PC-9 (cell line): ENCODE data around the gene ABR. TPM values are rescaled to one million over a fixed set of nuclear protein-coding genes. Genes with fewer than 3 reads are reported as not detected.

Experiments used
- BruUV-seq: library from RNA; stranded (reverse); fragments of 400-500 nt; replicated peaks from 2 replicates; lab custom pipeline; 2021; lab: Mats Ljungman, UMichigan
- CTCF ChIA-PET: fragments of 300-600 bp; sonication (Branson Sonifier 250); formaldehyde crosslinking; loops from one replicate; lab custom pipeline; 2022; ENCODE audit warnings: antibody characterized with exemption; lab: Charles Lee
- POLR2A ChIA-PET: fragments of 300-600 bp; sonication (Branson Sonifier 250); formaldehyde crosslinking; loops from one replicate; lab custom pipeline; 2022; ENCODE audit warnings: antibody characterized with exemption; ENCODE audit not compliant: unreplicated experiment; lab: Charles Lee
- DNase-seq, 2 experiments: peaks; one replicate each; pipeline versions ENCODE4 v3.0.0 to v3.0.0-alpha.2; 2015 to 2022; ENCODE audit warnings: mixed read lengths in 1 of 2
- H2AFZ ChIP-seq: fragments of 200-600 bp; sonication (generic); 2 replicates; pipeline ENCODE4 v1.8.1; 2017; ENCODE audit warnings: antibody characterized with exemption
- H3F3A ChIP-seq: fragments of 200-600 bp; sonication (generic); 2 replicates; pipeline ENCODE4 v1.8.1; 2017; ENCODE audit warnings: antibody characterized with exemption, mild to moderate bottlenecking, low read depth; ENCODE audit not compliant: insufficient read depth
- H3K27ac ChIP-seq: fragments of 200-600 bp; sonication (generic); 2 replicates; pipeline ENCODE4 v1.6.1; 2016; ENCODE audit warnings: mixed run types
- H3K27me3 ChIP-seq: fragments of 200-600 bp; sonication (generic); 2 replicates; pipeline ENCODE4 v1.6.1; 2016; ENCODE audit warnings: low read depth, mixed run types; ENCODE audit not compliant: insufficient read depth
- H3K36me3 ChIP-seq: fragments of 200-600 bp; sonication (generic); 2 replicates; pipeline ENCODE4 v1.6.1; 2016; ENCODE audit warnings: low read depth, mixed run types
- H3K4me1 ChIP-seq: fragments of 200-600 bp; sonication (generic); replicated peaks from 2 replicates; pipeline ENCODE4 v1.6.1; 2016; ENCODE audit warnings: mixed run types; ENCODE audit not compliant: insufficient read depth
- H3K4me2 ChIP-seq: fragments of 200-600 bp; sonication (generic); 2 replicates; pipeline ENCODE4 v1.6.1; 2017; ENCODE audit warnings: mixed run types
- H3K4me3 ChIP-seq: fragments of 200-600 bp; sonication (generic); 2 replicates; pipeline ENCODE4 v1.6.1; 2016; ENCODE audit warnings: mixed run types
- H3K79me2 ChIP-seq: fragments of 200-600 bp; sonication (generic); 2 replicates; pipeline ENCODE4 v1.6.1; 2017; ENCODE audit warnings: low read depth, mixed run types
- H3K9me2 ChIP-seq: fragments of 200-600 bp; sonication (generic); 2 replicates; pipeline ENCODE4 v1.8.1; 2017; ENCODE audit warnings: mild to moderate bottlenecking; ENCODE audit not compliant: insufficient read depth
- H3K9me3 ChIP-seq: fragments of 200-600 bp; sonication (generic); 2 replicates; pipeline ENCODE4 v1.8.1; 2016; ENCODE audit warnings: low read depth; ENCODE audit not compliant: insufficient read depth
- H4K20me1 ChIP-seq: fragments of 200-600 bp; sonication (generic); 2 replicates; pipeline ENCODE4 v1.8.1; 2017; ENCODE audit not compliant: insufficient read depth
- EZH2 ChIP-seq: fragments of 200-600 bp; sonication (generic); IDR thresholded peaks from 2 replicates; pipeline ENCODE4 v1.8.0; 2017; ENCODE audit warnings: antibody characterized with exemption, low read depth
- intact Hi-C: fragments of 100-400 bp; cut with micrococcal nuclease; formaldehyde crosslinking; loops from one replicate; pipeline ENCODE4 v1.10.0; 2022; ENCODE audit not compliant: unreplicated experiment
- total RNA-seq: library from RNA; stranded (reverse); gene quantifications from 2 replicates; pipeline ENCODE4 v1.2.3, GENCODE V29; 2021
- TF ChIP-seq, protein P1 (sequence below): fragments of 200-600 bp; sonication (generic); conservative IDR thresholded peaks from 2 replicates; pipeline ENCODE4 v1.6.1; 2017; ENCODE audit warnings: mixed run types, antibody characterized with exemption, mild to moderate bottlenecking, moderate library complexity

ABR gene
- total RNA-seq, 1 experiment from 2014 or later, result 76.0 TPM

DNA sequence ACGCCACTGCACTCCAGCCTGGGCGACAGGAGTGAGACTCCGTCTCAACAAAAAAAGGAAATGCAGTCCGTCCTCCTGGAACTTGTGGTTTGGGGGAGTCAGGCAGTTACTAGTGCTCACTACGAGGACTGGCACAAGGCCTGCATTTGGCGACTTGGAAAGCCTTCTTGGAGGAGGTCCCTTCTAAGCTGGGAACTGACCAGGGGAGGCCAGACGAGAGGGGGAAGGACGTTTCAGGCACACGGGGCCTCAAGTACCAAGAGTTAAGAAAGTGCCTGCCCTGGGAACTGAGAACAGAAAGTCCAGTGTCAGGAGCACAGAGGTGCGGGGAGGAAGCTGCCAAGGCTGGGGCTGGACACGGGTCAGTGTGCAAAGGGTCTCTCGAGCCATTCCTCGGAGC is 89.9 kb downstream of the ABR start:
- H3K27ac ChIP-seq, result no peak overlapping the region
- intact Hi-C loops, result no loop called here
- H2AFZ ChIP-seq, result no peak overlapping the region
- peaks cover 34% of the 10 kb centered on the region for H3F3A ChIP-seq
- no peaks in the 10 kb centered on the region for H3K9me2 ChIP-seq
- ChIA-PET CTCF (interaction anchor here (1.0 kb wide), 1 partner anchor 32 kb away, joined by 3 read pairs; no protein-coding TSS in a partner anchor), POLR2A (no interaction called here)
- no peak overlapping the region for H3K4me2 ChIP-seq
- no peaks in the 10 kb centered on the region for H4K20me1 ChIP-seq
- H3K4me3 ChIP-seq, result no peak overlapping the region
- TF ChIP-seq, protein P1, sequence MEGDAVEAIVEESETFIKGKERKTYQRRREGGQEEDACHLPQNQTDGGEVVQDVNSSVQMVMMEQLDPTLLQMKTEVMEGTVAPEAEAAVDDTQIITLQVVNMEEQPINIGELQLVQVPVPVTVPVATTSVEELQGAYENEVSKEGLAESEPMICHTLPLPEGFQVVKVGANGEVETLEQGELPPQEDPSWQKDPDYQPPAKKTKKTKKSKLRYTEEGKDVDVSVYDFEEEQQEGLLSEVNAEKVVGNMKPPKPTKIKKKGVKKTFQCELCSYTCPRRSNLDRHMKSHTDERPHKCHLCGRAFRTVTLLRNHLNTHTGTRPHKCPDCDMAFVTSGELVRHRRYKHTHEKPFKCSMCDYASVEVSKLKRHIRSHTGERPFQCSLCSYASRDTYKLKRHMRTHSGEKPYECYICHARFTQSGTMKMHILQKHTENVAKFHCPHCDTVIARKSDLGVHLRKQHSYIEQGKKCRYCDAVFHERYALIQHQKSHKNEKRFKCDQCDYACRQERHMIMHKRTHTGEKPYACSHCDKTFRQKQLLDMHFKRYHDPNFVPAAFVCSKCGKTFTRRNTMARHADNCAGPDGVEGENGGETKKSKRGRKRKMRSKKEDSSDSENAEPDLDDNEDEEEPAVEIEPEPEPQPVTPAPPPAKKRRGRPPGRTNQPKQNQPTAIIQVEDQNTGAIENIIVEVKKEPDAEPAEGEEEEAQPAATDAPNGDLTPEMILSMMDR, result no peak
- TF ChIP-seq EZH2, result no peak
- H3K36me3 ChIP-seq, result no peaks in the 10 kb centered on the region
- H3K4me1 ChIP-seq, result peaks cover 28% of the 10 kb centered on the region
- no peaks in the 10 kb centered on the region for H3K79me2 ChIP-seq
- no peaks in the 10 kb centered on the region for H3K27me3 ChIP-seq
- H3K9me3 ChIP-seq, result no peaks in the 10 kb centered on the region
- no peak for DNase-seq
- no TSS peak for BruUV-seq

DNA sequence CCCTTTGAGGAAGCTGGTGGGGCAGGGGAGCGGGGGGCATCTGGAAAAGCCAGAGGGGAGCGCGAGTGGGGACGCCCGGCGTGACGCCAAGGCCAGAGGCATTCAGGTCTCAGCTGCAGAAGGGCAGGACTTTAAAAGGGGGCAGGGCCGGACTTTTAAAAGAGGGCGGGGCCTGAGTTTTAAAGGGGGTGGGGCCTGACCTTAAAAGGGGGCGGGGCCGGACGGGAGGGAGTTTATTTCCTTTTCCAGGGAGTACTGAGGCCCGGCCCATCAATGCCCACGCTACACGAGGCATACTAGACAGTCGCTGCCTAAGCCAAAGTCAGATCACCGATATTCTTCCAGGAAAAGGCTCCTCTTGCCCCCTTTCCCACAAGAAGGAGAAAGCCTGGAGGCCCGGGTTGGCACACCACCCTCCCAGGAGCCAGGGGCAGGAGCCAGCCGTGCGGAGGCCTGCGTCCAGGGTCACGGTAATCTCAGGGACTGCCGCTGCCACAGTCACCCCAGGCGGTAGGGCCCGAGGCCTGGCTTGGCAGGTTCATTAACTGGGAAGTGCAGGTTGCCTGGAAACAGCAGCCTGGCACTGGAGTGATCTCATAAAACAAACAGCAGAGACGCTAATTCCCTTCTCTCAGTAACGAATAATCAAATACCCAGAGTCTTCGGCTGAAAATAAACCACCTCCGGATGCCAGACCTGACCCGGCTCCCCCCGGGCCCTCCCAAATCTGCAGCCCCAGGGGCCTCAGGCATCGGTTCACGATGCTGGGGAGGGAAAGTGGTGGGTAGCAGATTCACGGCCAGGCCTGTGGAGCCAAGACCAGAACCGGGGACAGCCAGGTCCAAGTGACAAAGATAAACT is 92.2 kb downstream of the ABR start:
- no peaks in the 10 kb centered on the region for H3K9me3 ChIP-seq
- BruUV-seq, result TSS peak; percentile 87
- CTCF ChIA-PET, result no interaction called here
- no peaks in the 10 kb centered on the region for H4K20me1 ChIP-seq
- POLR2A ChIA-PET, result interaction anchor here (0.5 to 0.6 kb wide), 2 partner anchors 314 to 328 kb away, joined by 3 to 4 read pairs; no protein-coding TSS in a partner anchor
- H3F3A ChIP-seq, result peaks cover 53% of the 10 kb centered on the region
- peak; percentile 93 to 94 for DNase-seq
- peak overlapping the region; percentile 88 for H3K27ac ChIP-seq
- peak overlapping the region; percentile 48; the same call in 1 of the 2 replicates for H3K4me3 ChIP-seq
- intact Hi-C loops, result loop anchor here (1.0 kb wide), 1 partner anchor 24 kb away; no protein-coding TSS in a partner anchor
- H3K4me2 ChIP-seq, result peak overlapping the region; percentile 86
- no peaks in the 10 kb centered on the region for H3K9me2 ChIP-seq
- H2AFZ ChIP-seq, result peak overlapping the region; percentile 67
- no peak for TF ChIP-seq EZH2
- TF ChIP-seq, protein P1, result no peak
- H3K36me3 ChIP-seq, result 0 out of 2 replicates have a peak, but pooled peaks cover 3% of the 10 kb centered on the region
- H3K27me3 ChIP-seq, result no peaks in the 10 kb centered on the region
- H3K4me1 ChIP-seq, result peaks cover 42% of the 10 kb centered on the region
- no peaks in the 10 kb centered on the region for H3K79me2 ChIP-seq

DNA sequence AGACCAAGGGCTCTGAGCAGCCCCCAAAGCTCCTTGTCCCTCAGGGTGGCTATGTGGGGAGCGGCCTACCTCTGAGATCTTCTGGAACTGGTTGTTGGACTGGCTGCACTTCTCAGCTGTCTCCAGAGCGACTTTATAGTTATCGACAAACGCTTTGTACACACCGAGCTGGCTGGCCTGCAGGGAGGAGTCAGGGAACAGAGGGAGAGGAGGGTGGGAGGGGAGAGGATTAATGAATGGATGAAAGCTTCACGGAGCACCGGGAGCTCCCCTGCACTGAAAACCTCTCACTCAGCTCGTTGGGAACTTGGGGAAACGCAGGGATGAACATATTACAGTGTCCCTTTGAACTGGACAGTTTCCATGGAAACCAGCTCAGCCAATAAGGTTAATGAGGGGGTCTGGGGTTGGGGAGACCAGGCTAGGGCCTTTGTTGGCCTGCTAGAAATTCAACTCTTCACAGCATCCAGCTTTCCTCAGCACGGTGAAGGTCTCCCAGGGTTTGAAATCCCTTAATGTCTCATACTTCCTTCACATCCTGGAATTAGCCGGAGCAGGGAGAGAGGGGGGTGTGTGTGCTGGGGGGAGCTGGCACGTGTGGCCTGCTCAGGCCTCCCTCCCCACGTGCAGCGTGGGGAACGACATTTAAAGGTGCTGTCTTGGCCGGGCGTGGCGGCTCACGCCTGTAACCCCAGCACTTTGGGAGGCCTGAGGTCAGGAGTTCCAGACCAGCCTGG is 96.2 kb downstream of the ABR start:
- no peaks in the 10 kb centered on the region for H3K27me3 ChIP-seq
- no peak overlapping the region for H2AFZ ChIP-seq
- no peaks in the 10 kb centered on the region for H4K20me1 ChIP-seq
- intact Hi-C loops, result no loop called here
- no peak for TF ChIP-seq EZH2
- TF ChIP-seq, protein P1, result no peak
- no peak for DNase-seq
- H3K4me2 ChIP-seq, result no peak overlapping the region; the same call in 1 of the 2 replicates
- no peaks in the 10 kb centered on the region for H3K79me2 ChIP-seq
- BruUV-seq, result no TSS peak
- H3F3A ChIP-seq, result peaks cover 71% of the 10 kb centered on the region
- H3K9me2 ChIP-seq, result no peaks in the 10 kb centered on the region
- CTCF ChIA-PET, result no interaction called here
- no peak overlapping the region for H3K27ac ChIP-seq
- H3K9me3 ChIP-seq, result no peaks in the 10 kb centered on the region
- no peak overlapping the region for H3K4me3 ChIP-seq
- peaks cover 69% of the 10 kb centered on the region for H3K4me1 ChIP-seq
- POLR2A ChIA-PET, result no interaction called here
- 0 out of 2 replicates have a peak, but pooled peaks cover 3% of the 10 kb centered on the region for H3K36me3 ChIP-seq
